PC-9 (cell line): ENCODE data around the gene ARHGAP44.

ENCODE experiments used
- EZH2 ChIP-seq: fragments of 200-600 bp; sonication (generic); IDR thresholded peaks from 2 replicates; pipeline ENCODE4 v1.8.0; 2017; ENCODE audit warnings: antibody characterized with exemption, low read depth
- TF ChIP-seq, protein P1 (sequence below): fragments of 200-600 bp; sonication (generic); conservative IDR thresholded peaks from 2 replicates; pipeline ENCODE4 v1.6.1; 2017; ENCODE audit warnings: mixed run types, antibody characterized with exemption, mild to moderate bottlenecking, moderate library complexity

DNA sequence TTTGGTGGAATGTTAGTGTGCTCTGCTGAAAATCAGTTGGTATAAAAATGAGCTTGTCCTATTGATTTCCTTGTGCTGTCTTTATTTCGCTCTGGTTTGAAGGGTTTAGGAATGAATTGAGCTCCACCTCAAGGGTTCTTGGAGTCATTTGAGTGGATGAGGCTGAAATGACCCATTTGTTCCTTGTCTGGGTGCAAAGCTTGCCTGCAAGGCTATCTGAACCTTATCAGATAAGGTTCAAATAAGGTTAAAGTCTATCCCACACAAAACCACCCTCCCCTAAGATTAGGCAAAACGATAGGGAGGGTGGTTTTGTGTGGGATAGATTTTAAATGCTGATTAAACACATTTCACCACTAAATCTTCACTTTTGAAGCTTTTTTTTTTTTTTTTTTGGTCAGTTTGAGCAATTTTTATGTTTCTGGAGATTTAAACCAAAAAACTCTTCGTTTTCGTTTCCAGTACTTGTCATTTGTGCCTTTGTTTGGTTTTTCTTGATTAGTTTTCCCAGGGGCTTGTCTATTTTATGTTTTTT lies 62.7 kb downstream of the ARHGAP44 start:
- no peak for TF ChIP-seq EZH2
- TF ChIP-seq, protein P1, sequence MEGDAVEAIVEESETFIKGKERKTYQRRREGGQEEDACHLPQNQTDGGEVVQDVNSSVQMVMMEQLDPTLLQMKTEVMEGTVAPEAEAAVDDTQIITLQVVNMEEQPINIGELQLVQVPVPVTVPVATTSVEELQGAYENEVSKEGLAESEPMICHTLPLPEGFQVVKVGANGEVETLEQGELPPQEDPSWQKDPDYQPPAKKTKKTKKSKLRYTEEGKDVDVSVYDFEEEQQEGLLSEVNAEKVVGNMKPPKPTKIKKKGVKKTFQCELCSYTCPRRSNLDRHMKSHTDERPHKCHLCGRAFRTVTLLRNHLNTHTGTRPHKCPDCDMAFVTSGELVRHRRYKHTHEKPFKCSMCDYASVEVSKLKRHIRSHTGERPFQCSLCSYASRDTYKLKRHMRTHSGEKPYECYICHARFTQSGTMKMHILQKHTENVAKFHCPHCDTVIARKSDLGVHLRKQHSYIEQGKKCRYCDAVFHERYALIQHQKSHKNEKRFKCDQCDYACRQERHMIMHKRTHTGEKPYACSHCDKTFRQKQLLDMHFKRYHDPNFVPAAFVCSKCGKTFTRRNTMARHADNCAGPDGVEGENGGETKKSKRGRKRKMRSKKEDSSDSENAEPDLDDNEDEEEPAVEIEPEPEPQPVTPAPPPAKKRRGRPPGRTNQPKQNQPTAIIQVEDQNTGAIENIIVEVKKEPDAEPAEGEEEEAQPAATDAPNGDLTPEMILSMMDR = no peak
